CD14-positive monocyte (primary cell): ENCODE data around the gene GOLPH3. TPM values are rescaled to one million over a fixed set of nuclear protein-coding genes. Genes with fewer than 3 reads are reported as not detected.

Source experiments
- DNase-seq, 3 donors: peaks; one replicate each; pipeline ENCODE4 v3.0.0-alpha.2; 2011 to 2022
- H2AFZ ChIP-seq: 2 replicates; pipeline ENCODE4 v1.6.0; 2012; ENCODE audit warnings: mild to moderate bottlenecking, low read depth, low read length, inconsistent platforms; ENCODE audit not compliant: insufficient read depth, poor library complexity, severe bottlenecking
- H3K27ac ChIP-seq, 2 donors: 1 replicate in 1 of 2; 2 replicates in 1 of 2; pipeline ENCODE4 v1.5.1; 2012 to 2013; ENCODE audit warnings: low read length in 2 of 2, control low read depth in 1 of 2, inconsistent platforms in 1 of 2, low read depth in 1 of 2, mild to moderate bottlenecking in 1 of 2
- H3K27me3 ChIP-seq, 2 donors: one replicate each; pipeline versions ENCODE4 v1.6.0 to v1.6.1; 2011 to 2013; ENCODE audit warnings: low read length in 2 of 2; ENCODE audit not compliant: control insufficient read depth in 2 of 2, insufficient read depth in 2 of 2
- H3K36me3 ChIP-seq, 2 donors: replicated peaks in 1 of 2; 1 replicate in 1 of 2; 2 replicates in 1 of 2; pipeline versions ENCODE4 v1.5.1 to v1.6.1; 2012 to 2013; ENCODE audit warnings: low read length in 2 of 2, control low read depth in 1 of 2, inconsistent platforms in 1 of 2, mild to moderate bottlenecking in 1 of 2; ENCODE audit not compliant: insufficient read depth in 2 of 2, control insufficient read depth in 1 of 2
- H3K4me1 ChIP-seq, 2 donors: 1 replicate in 1 of 2; 2 replicates in 1 of 2; pipeline versions ENCODE4 v1.5.1 to v1.6.1; 2012 to 2013; ENCODE audit warnings: low read length in 2 of 2, control low read depth in 1 of 2, inconsistent platforms in 1 of 2, mild to moderate bottlenecking in 1 of 2, moderate library complexity in 1 of 2; ENCODE audit not compliant: insufficient read depth in 2 of 2, control insufficient read depth in 1 of 2
- H3K4me2 ChIP-seq: replicated peaks from 2 replicates; pipeline ENCODE3; 2012; ENCODE audit warnings: low read length, moderate library complexity, mild to moderate bottlenecking; ENCODE audit not compliant: poor library complexity, severe bottlenecking; ENCODE audit errors: extremely low read depth
- H3K4me3 ChIP-seq, 3 experiments: fragments of 200-600 bp in 1 of 3; sonication (generic) in 1 of 3; replicated peaks in 1 of 3; 1 replicate in 2 of 3; 2 replicates in 1 of 3; pipeline ENCODE4 v1.5.1; 2011 to 2013; ENCODE audit warnings: low read length in 3 of 3, mild to moderate bottlenecking in 3 of 3, control low read depth in 2 of 3, low read depth in 2 of 3, inconsistent platforms in 1 of 3, moderate library complexity in 1 of 3
- H3K79me2 ChIP-seq: 2 replicates; pipeline ENCODE4 v1.6.0; 2012; ENCODE audit warnings: mild to moderate bottlenecking, control low read depth, inconsistent platforms, low read length, moderate library complexity; ENCODE audit not compliant: insufficient read depth
- H3K9ac ChIP-seq: 2 replicates; pipeline ENCODE4 v1.6.0; 2017; ENCODE audit warnings: low read length, mild to moderate bottlenecking; ENCODE audit not compliant: insufficient read depth, poor library complexity, severe bottlenecking
- H3K9me3 ChIP-seq, 2 donors: replicated peaks in 1 of 2; 1 replicate in 1 of 2; 2 replicates in 1 of 2; pipeline versions ENCODE4 v1.5.1 to v1.6.1; 2012 to 2013; ENCODE audit warnings: low read length in 2 of 2, control low read depth in 1 of 2; ENCODE audit not compliant: control insufficient read depth in 1 of 2, insufficient read depth in 1 of 2
- H4K20me1 ChIP-seq: 2 replicates; pipeline ENCODE4 v1.6.0; 2012; ENCODE audit warnings: mild to moderate bottlenecking, low read length, control low read depth, moderate library complexity; ENCODE audit not compliant: insufficient read depth
- H3K27ac Mint-ChIP-seq, 7 donors: one replicate each; pipeline ENCODE4 v1.8.0; 2020; ENCODE audit warnings: mild to moderate bottlenecking in 7 of 7, mixed read lengths in 7 of 7, moderate library complexity in 6 of 7, inconsistent platforms in 2 of 7
- H3K27me3 Mint-ChIP-seq, 3 donors: one replicate each; pipeline ENCODE4 v1.8.0; 2021 to 2022; ENCODE audit warnings: low read depth in 3 of 3, mild to moderate bottlenecking in 3 of 3, mixed read lengths in 3 of 3, moderate library complexity in 3 of 3, inconsistent platforms in 1 of 3
- H3K36me3 Mint-ChIP-seq, 2 donors: one replicate each; pipeline ENCODE4 v1.8.0; 2020; ENCODE audit warnings: mixed read lengths in 2 of 2, inconsistent platforms in 1 of 2, mild to moderate bottlenecking in 1 of 2
- H3K4me1 Mint-ChIP-seq: one replicate; pipeline ENCODE4 v1.8.0; 2020; ENCODE audit warnings: mild to moderate bottlenecking, mixed read lengths
- H3K4me3 Mint-ChIP-seq, 2 donors: one replicate each; pipeline ENCODE4 v1.8.0; 2020; ENCODE audit warnings: mild to moderate bottlenecking in 2 of 2, mixed read lengths in 2 of 2, moderate library complexity in 1 of 2
- H3K9me3 Mint-ChIP-seq, 7 donors: one replicate each; pipeline ENCODE4 v1.8.0; 2020 to 2022; ENCODE audit warnings: mixed read lengths in 7 of 7, mild to moderate bottlenecking in 6 of 7, moderate library complexity in 6 of 7, inconsistent platforms in 2 of 7
- WGBS: methylation state at CpG from one replicate; pipeline ENCODE4 v1.1.5; 2013; ENCODE audit warnings: missing lambda C conversion rate; ENCODE audit not compliant: insufficient coverage; 5-methylcytosine and 5-hydroxymethylcytosine counted together
- intact Hi-C, 2 donors: fragments of 100-400 bp; cut with micrococcal nuclease; formaldehyde crosslinking; loops; one replicate each; pipeline versions ENCODE4 v1.15.0 to v1.15.1; 2023
- polyA plus RNA-seq, 3 donors: library from polyadenylated mRNA; depleted of rRNA in 1 of 3; unstranded in 2 of 3; stranded (reverse) in 1 of 3; fragments of 300-500 nt in 2 of 3; fragments of >200 nt in 1 of 3; fragmentation: Illumina TruSeq in 2 of 3; gene quantifications; 1 replicate in 2 of 3; 2 replicates in 1 of 3; pipeline ENCODE4 v1.2.3, GENCODE V29; 2012 to 2021
- TF ChIP-seq, protein P1 (sequence below): fragments of 200-600 bp; IDR thresholded peaks from one replicate; pipeline ENCODE4 v1.8.0; 2022; ENCODE audit warnings: antibody characterized with exemption, mild to moderate bottlenecking

GOLPH3 gene
- polyA plus RNA-seq, 3 donors: 25.1 to 108 (median 105) TPM

DNA sequence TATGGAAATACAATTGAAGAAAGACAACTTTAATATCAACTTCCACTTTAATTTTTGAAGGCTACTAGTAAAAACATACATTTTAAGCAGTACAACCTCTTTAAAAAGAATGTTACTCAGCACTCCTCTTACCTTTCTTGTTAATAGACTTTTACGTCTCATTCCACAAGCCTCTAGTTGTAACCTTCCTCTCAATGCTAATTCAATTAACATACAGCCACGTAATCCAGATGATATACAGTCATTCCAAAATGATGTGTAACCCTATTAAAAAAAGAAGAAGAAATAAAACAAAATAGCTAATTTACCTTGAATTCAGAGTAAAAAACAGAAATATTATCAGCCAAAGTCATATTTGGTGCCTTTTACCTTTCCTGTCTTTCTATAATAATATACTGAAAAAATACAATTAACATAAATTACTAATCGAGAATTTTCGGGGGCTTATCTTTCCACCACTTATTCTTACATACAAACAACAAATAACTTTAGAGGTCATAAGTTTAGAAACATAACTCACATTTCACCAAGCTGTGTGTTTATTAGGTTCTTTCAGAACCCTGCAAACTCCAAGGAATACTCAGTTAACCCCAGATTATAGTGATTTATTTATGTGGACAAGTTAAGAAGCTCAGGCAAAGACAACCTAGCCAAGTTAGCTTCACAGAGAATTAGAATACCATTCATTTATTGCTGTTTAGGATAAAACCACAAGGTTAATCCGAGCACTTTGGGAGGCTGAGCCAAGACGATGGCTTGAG lies 30.3 kb downstream of the GOLPH3 start:
- peak overlapping the region in 4 of 7 donors; percentile 22 to 60 (median 42) for H3K27ac Mint-ChIP-seq
- H2AFZ ChIP-seq: no peak overlapping the region

DNA sequence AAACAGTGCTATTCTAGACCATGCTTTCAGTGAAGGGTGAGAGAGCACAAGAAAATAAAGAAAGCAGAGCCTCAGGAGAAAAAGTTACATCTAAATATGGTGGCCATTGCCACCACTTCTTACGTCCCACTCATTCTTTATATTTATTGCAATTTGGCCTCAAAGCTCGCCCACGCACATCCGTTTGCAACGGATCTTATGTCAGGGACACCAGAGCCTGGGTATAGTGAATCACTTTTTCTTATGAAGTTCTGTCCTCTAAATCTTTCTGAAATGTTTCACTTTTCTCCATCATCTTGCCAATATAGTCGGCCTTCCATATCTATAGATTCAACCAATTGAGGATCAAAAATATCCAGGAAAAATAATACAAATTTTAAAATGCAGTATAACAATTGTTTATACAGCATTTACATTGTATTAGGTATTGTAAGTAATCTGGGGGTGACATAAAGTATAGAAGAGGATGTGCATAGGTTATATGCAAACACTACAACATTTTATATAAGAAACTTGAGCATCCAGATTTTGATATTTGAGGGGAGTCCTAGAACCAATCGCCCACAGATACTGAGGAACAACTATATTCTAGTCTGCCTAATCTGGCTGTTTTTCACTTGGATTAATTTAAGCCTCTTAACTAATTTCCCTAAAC lies 35.2 kb downstream of the GOLPH3 start:
- no peak overlapping the region for H3K4me2 ChIP-seq
- Mint-ChIP-seq H3K27me3 (no peaks in the 10 kb centered on the region), H3K27ac (no peak overlapping the region), H3K9me3 (peaks cover 0 to 3% (median 0%) of the 10 kb centered on the region in 7 donors), H3K36me3 (peaks cover 40 to 64% of the 10 kb centered on the region in 2 donors), H3K4me3 (no peak overlapping the region), H3K4me1 (no peaks in the 10 kb centered on the region)
- H3K9ac ChIP-seq: no peak overlapping the region
- H3K4me3 ChIP-seq: no peak overlapping the region
- H3K9me3 ChIP-seq: no peaks in the 10 kb centered on the region
- H4K20me1 ChIP-seq: peaks cover 80% of the 10 kb centered on the region
- no peaks in the 10 kb centered on the region for H3K27me3 ChIP-seq
- WGBS: 100% methylated on average over 5 of the region's 7 CpGs
- no peak for DNase-seq
- TF ChIP-seq, protein P1, sequence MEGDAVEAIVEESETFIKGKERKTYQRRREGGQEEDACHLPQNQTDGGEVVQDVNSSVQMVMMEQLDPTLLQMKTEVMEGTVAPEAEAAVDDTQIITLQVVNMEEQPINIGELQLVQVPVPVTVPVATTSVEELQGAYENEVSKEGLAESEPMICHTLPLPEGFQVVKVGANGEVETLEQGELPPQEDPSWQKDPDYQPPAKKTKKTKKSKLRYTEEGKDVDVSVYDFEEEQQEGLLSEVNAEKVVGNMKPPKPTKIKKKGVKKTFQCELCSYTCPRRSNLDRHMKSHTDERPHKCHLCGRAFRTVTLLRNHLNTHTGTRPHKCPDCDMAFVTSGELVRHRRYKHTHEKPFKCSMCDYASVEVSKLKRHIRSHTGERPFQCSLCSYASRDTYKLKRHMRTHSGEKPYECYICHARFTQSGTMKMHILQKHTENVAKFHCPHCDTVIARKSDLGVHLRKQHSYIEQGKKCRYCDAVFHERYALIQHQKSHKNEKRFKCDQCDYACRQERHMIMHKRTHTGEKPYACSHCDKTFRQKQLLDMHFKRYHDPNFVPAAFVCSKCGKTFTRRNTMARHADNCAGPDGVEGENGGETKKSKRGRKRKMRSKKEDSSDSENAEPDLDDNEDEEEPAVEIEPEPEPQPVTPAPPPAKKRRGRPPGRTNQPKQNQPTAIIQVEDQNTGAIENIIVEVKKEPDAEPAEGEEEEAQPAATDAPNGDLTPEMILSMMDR: no peak
- no peaks in the 10 kb centered on the region for H3K4me1 ChIP-seq
- H3K36me3 ChIP-seq: peaks cover 30 to 62% of the 10 kb centered on the region in 2 donors
- no peak overlapping the region for H2AFZ ChIP-seq
- no peak overlapping the region for H3K27ac ChIP-seq
- peaks cover 80% of the 10 kb centered on the region for H3K79me2 ChIP-seq
- intact Hi-C loops: no loop called here

More for the DNA sequence above, 30.3 kb downstream of the GOLPH3 start:
- H3K27me3 Mint-ChIP-seq: no peaks in the 10 kb centered on the region
- Histone ChIP-seq H3K4me2 (no peak overlapping the region), H3K36me3 (peaks cover 6 to 33% of the 10 kb centered on the region in 2 donors), H3K27ac (peak overlapping the region in 1 of 2 donors; percentile 43), H3K9me3 (no peaks in the 10 kb centered on the region), H3K79me2 (peaks cover 83% of the 10 kb centered on the region), H3K27me3 (no peaks in the 10 kb centered on the region), H3K9ac (no peak overlapping the region), H4K20me1 (peaks cover 85% of the 10 kb centered on the region), H3K4me1 (peaks cover 17 to 21% of the 10 kb centered on the region in 2 donors), H3K4me3 (no peak overlapping the region)
- 100% methylated on average over 1 of the region's 6 CpGs for WGBS
- TF ChIP-seq, protein P1: no peak
- no peak overlapping the region for H3K4me3 Mint-ChIP-seq
- no peak for DNase-seq
- H3K9me3 Mint-ChIP-seq: peaks cover 0 to 2% (median 0%) of the 10 kb centered on the region in 7 donors
- intact Hi-C loops: no loop called here
- H3K4me1 Mint-ChIP-seq: peaks cover 32% of the 10 kb centered on the region
- peaks cover 23 to 34% of the 10 kb centered on the region in 2 donors for H3K36me3 Mint-ChIP-seq
